ENCODE results near the gene CDC6. TPM values are rescaled to one million over a fixed set of nuclear protein-coding genes. Genes with fewer than 3 reads are reported as not detected.

Gene CDC6
- total RNA-seq, 2 experiments from 2014 or later: 105 to 171 TPM

Other genes starting within 250 kb of the CDC6 start
- 100 to 1,000 TPM in 1 of 2 experiments, 10 to 100 TPM in 1; 97.4 to 110 TPM for gene MED24, start 233.5 kb upstream of the CDC6 start, total RNA-seq
- gene THRA, start 224.9 kb upstream of the CDC6 start, total RNA-seq: 10 to 100 TPM; 12.9 to 13.1 TPM
- gene NR1D1, start 187.3 kb upstream of the CDC6 start, total RNA-seq: 1 to 10 TPM; 5.2 to 5.4 TPM
- gene MSL1, start 165.9 kb upstream of the CDC6 start, total RNA-seq: 10 to 100 TPM; 81.7 to 89.6 TPM
- 100 to 1,000 TPM in 1 of 2 experiments, 10 to 100 TPM in 1; 88.3 to 104 TPM for gene CASC3, start 147.3 kb upstream of the CDC6 start, total RNA-seq
- 1 to 10 TPM; 5.1 to 6.2 TPM for gene RAPGEFL1, start 110.4 kb upstream of the CDC6 start, total RNA-seq
- gene WIPF2, start 68.6 kb upstream of the CDC6 start, total RNA-seq: 10 to 100 TPM; 18.4 to 23.6 TPM
- 10 to 100 TPM; 29.8 to 40.2 TPM for gene RARA, start 21.3 kb downstream of the CDC6 start, total RNA-seq
- gene GJD3, start 76.9 kb downstream of the CDC6 start, total RNA-seq: not detected
- 100 to 1,000 TPM; 245 to 322 TPM for gene TOP2A, start 130.0 kb downstream of the CDC6 start, total RNA-seq
- 10 to 100 TPM; 40.2 to 45.6 TPM for gene IGFBP4, start 155.6 kb downstream of the CDC6 start, total RNA-seq
- 10 to 100 TPM; 10.8 to 12.8 TPM for gene TNS4, start 213.7 kb downstream of the CDC6 start, total RNA-seq

Measured in activated CD4-positive, alpha-beta T cell treated with anti-CD3 and anti-CD28 coated beads for 36 hours (primary cell).